Activated CD8-positive, alpha-beta T cell treated with anti-CD3 and anti-CD28 coated beads for 36 hours (primary cell): ENCODE data around the gene SOS1. TPM values are rescaled to one million over a fixed set of nuclear protein-coding genes. Genes with fewer than 3 reads are reported as not detected.

ENCODE experiments used
- ATAC-seq: fragments of 200-7000 bp; cut with Tn5 transposase; one replicate; pipeline ENCODE4 v1.10.0; 2021; ENCODE audit warnings: mild to moderate bottlenecking, moderate library complexity
- CTCF ChIA-PET: fragments of 350-600 bp; sonication (Branson Sonifier 250); formaldehyde crosslinking; loops from one replicate; lab custom pipeline; 2021; ENCODE audit warnings: antibody characterized with exemption; lab: Charles Lee
- POLR2A ChIA-PET: fragments of 350-600 bp; sonication (Branson Sonifier 250); formaldehyde crosslinking; loops from one replicate; lab custom pipeline; 2021; ENCODE audit warnings: antibody characterized with exemption; lab: Charles Lee
- DNase-seq: peaks from one replicate; pipeline ENCODE4 v3.0.0-alpha.2; 2020
- H3K27ac Mint-ChIP-seq: one replicate; pipeline ENCODE4 v1.8.0; 2021; ENCODE audit warnings: mild to moderate bottlenecking, mixed read lengths
- H3K27me3 Mint-ChIP-seq: one replicate; pipeline ENCODE4 v1.8.0; 2021; ENCODE audit warnings: mixed read lengths
- H3K36me3 Mint-ChIP-seq: one replicate; pipeline ENCODE4 v1.8.0; 2021; ENCODE audit warnings: low read depth, mixed read lengths
- H3K4me1 Mint-ChIP-seq: one replicate; pipeline ENCODE4 v1.8.0; 2021; ENCODE audit warnings: low read depth, mixed read lengths
- H3K4me3 Mint-ChIP-seq: one replicate; pipeline ENCODE4 v1.8.0; 2021; ENCODE audit warnings: mild to moderate bottlenecking, moderate library complexity, mixed read lengths
- H3K9me3 Mint-ChIP-seq: one replicate; pipeline ENCODE4 v1.8.0; 2021; ENCODE audit warnings: mixed read lengths
- intact Hi-C: fragments of 100-400 bp; cut with micrococcal nuclease; formaldehyde crosslinking; loops from one replicate; pipeline ENCODE4 v1.10.0; 2022
- total RNA-seq, 2 experiments: library from RNA; stranded (reverse); gene quantifications; one replicate each; pipeline ENCODE4 v1.2.3, GENCODE V29; 2021
- TF ChIP-seq, protein P1 (sequence below): fragments of 200-600 bp; IDR thresholded peaks from one replicate; pipeline ENCODE4 v1.8.0; 2022; ENCODE audit warnings: antibody characterized with exemption, mild to moderate bottlenecking

SOS1 gene
- total RNA-seq, 2 experiments from 2014 or later: 43.6 to 56.8 TPM

- ChIA-PET POLR2A (interaction anchor here (1.7 to 2.0 kb wide), 2 partner anchors 8 to 84 kb away, joined by 5 to 7 read pairs; no protein-coding TSS in a partner anchor), CTCF (interaction anchor here (1.4 to 2.0 kb wide), 3 partner anchors 9 to 95 kb away, joined by 5 to 8 read pairs (median 7); no protein-coding TSS in a partner anchor)
- Mint-ChIP-seq H3K4me3 (no peak overlapping the region), H3K27me3 (no peaks in the 10 kb centered on the region), H3K27ac (no peak overlapping the region), H3K4me1 (peaks cover 37% of the 10 kb centered on the region), H3K36me3 (no peaks in the 10 kb centered on the region), H3K9me3 (no peaks in the 10 kb centered on the region)
- intact Hi-C loops: no loop called here
- DNase-seq (no peak), ATAC-seq (no peak)
- TF ChIP-seq, protein P1, sequence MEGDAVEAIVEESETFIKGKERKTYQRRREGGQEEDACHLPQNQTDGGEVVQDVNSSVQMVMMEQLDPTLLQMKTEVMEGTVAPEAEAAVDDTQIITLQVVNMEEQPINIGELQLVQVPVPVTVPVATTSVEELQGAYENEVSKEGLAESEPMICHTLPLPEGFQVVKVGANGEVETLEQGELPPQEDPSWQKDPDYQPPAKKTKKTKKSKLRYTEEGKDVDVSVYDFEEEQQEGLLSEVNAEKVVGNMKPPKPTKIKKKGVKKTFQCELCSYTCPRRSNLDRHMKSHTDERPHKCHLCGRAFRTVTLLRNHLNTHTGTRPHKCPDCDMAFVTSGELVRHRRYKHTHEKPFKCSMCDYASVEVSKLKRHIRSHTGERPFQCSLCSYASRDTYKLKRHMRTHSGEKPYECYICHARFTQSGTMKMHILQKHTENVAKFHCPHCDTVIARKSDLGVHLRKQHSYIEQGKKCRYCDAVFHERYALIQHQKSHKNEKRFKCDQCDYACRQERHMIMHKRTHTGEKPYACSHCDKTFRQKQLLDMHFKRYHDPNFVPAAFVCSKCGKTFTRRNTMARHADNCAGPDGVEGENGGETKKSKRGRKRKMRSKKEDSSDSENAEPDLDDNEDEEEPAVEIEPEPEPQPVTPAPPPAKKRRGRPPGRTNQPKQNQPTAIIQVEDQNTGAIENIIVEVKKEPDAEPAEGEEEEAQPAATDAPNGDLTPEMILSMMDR: no peak
Observed at GRCh38 chr2:39133215-39133851, 12.5 kb upstream of the SOS1 start.

GRCh38 chr2:39128919-39129391 is 8.1 kb upstream of the SOS1 start:
- H3K27ac Mint-ChIP-seq: peak overlapping the region; percentile 92
- H3K4me1 Mint-ChIP-seq: peaks cover 45% of the 10 kb centered on the region
- H3K9me3 Mint-ChIP-seq: no peaks in the 10 kb centered on the region
- TF ChIP-seq, protein P1: no peak
- H3K4me3 Mint-ChIP-seq: peak overlapping the region; percentile 15
- no peaks in the 10 kb centered on the region for H3K27me3 Mint-ChIP-seq
- ChIA-PET CTCF (interaction anchor here (7.7 kb wide), 1 partner anchor 100 kb away, joined by 107 read pairs; no protein-coding TSS in a partner anchor), POLR2A (interaction anchor here (0.6 to 3.7 kb wide), 10 partner anchors 8 to 889 kb away, joined by 3 to 24 read pairs (median 4); partner anchors contain the start of gene SOS1)
- peaks cover under 1% of the 10 kb centered on the region for H3K36me3 Mint-ChIP-seq
- intact Hi-C loops: loop anchor here (1.0 kb wide), 1 partner anchor 88 kb away; no protein-coding TSS in a partner anchor
- ATAC-seq (peak; percentile 55), DNase-seq (peak; percentile 87)

- peak; percentile 36 for ATAC-seq
- Mint-ChIP-seq H3K36me3 (peaks cover 7% of the 10 kb centered on the region), H3K27me3 (no peaks in the 10 kb centered on the region), H3K4me3 (peak overlapping the region; percentile 42), H3K9me3 (no peaks in the 10 kb centered on the region), H3K27ac (peak overlapping the region; percentile 92), H3K4me1 (peaks cover 47% of the 10 kb centered on the region)
- ChIA-PET POLR2A (interaction anchor here (0.6 to 3.7 kb wide), 9 partner anchors 9 to 890 kb away, joined by 3 to 24 read pairs (median 4); no protein-coding TSS in a partner anchor), CTCF (interaction anchor here (0.8 to 7.7 kb wide), 2 partner anchors 75 to 101 kb away, joined by 3 to 107 read pairs; no protein-coding TSS in a partner anchor)
- TF ChIP-seq, protein P1: no peak
- intact Hi-C loops: loop anchor here (1.0 kb wide), 1 partner anchor 89 kb away; no protein-coding TSS in a partner anchor
- peak; percentile 82 for DNase-seq
Observed at GRCh38 chr2:39127973-39128372, 7.1 kb upstream of the SOS1 start.

GRCh38 chr2:39124746-39125057 is 3.9 kb upstream of the SOS1 start:
- peak; percentile 56 for DNase-seq
- peak overlapping the region; percentile 94 for H3K27ac Mint-ChIP-seq

More at GRCh38 chr2:39124746-39125057, 3.9 kb upstream of the SOS1 start:
- intact Hi-C loops: loop anchor here (5.0 kb wide), 1 partner anchor 67 kb away; no protein-coding TSS in a partner anchor
- TF ChIP-seq, protein P1: peak; percentile 28
- no peak for ATAC-seq
- Mint-ChIP-seq H3K4me1 (peaks cover 51% of the 10 kb centered on the region), H3K36me3 (peaks cover 10% of the 10 kb centered on the region), H3K4me3 (peak overlapping the region; percentile 91), H3K27me3 (no peaks in the 10 kb centered on the region), H3K9me3 (no peaks in the 10 kb centered on the region)
- ChIA-PET POLR2A (interaction anchor here (0.6 to 3.5 kb wide), 13 partner anchors 9 to 120 kb away, joined by 3 to 19 read pairs (median 5); no protein-coding TSS in a partner anchor), CTCF (interaction anchor here (0.7 to 7.7 kb wide), 16 partner anchors 9 to 177 kb away, joined by 3 to 107 read pairs (median 4); no protein-coding TSS in a partner anchor)
